GM08714 (cell line): Measurements from ENCODE around the gene BCOR.

Experiments
- H3K4me3 ChIP-seq: fragments of 200-500 bp; sonication (Bioruptor generic); 2 replicates; pipeline ENCODE4 v1.5.1; 2014; ENCODE audit warnings: mild to moderate bottlenecking, low read length, inconsistent platforms
- ZNF274 ChIP-seq: IDR thresholded peaks from 2 replicates; pipeline ENCODE4 v1.6.1; 2012; ENCODE audit warnings: mild to moderate bottlenecking, low read depth, low read length

The BCOR gene

DNA sequence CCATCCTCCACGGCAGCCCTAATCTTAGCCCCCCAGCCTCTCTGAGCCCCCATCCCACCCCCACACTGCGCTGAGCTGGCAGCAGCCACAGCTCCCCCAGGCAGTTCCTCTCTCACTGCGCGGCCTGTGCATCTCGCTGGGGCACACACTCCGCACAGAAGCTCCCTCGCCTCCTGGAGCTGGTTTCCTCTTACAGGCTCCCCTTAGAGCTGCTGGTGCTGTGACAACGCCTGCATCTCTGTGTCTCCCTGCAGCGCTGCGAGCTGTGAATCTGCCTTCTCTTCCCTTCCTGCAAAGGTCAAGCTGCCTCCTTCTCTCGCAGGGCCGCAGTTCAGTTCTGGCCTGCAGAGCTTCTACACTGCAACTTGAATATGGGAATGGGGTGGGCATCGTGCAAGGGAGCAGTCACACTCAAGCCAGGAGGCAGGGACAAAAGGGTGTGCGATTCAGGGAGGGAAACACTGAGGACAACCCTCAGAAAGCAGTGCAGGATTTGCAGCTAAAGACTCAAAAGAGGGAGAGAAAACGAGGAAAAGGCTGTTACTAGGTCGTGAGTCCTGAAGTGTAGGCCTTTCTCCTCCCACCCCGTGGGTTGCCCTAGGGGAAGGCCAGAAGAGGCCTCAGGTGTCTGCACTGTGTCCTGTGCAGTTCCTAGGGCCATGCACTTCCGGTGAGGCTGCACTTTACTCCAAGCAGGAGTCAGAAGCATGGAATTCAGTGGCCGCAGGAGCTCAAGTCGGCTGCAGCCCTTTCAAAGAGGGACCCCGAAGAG is 87.0 kb downstream of the BCOR start:
- TF ChIP-seq ZNF274 = no peak
- no peak overlapping the region for H3K4me3 ChIP-seq

- no peak for TF ChIP-seq ZNF274
- no peak overlapping the region for H3K4me3 ChIP-seq
These were observed 87.9 kb downstream of the BCOR start for GRCh38 chrX:40009890-40010289.

DNA sequence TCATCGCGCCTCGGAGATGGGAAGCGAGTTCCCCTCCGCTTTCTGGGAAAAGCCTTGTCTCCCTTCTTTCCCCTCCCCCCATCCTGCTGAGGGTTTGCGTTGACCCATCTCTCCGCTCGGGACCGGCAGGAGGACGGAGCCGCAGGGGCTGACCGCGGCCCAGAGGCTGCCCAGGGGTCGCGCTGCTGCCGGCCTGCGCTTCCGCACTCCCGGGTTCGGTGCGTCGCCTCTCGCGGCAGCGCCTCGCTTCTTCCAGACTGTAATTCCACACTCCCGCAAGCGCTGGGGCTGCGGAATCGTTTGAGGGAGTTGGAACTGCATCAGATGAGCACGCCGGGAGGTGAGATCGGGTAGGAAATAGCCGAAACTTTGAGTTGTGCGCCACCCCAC is 88.3 kb downstream of the BCOR start:
- TF ChIP-seq ZNF274 = no peak

DNA sequence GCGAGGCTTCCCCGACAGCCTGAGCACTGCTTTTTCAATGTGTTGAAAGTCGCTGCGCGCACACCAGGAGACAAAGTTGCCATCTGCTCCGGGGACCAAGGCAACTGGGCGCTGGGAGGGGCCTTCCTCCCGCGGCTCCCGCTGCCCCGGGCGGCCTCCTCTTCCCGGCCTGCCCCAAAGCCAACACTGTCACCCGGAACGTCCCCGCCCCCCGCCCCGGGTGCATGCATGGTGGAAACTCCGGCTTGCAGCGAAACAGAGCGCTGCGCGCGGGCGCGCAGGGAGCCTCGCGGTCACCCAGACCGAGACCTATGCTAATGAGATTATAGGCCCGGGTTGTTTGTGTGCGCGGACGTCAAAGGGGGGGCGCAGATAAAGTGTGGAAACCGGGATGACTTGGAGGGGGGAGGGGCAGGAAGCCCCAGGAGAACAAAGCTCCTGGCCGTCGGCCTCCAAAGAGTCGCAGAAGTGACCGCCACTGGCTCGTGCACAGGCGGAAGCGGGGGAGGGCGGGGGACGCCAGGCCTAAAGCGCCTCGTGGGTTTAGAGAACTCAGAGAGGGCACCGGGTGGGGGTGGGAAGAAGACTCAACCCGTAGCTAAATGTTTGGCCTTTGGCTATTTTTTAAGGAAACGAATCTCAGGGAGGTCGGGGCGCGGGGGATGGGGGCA is 88.8 kb downstream of the BCOR start:
- H3K4me3 ChIP-seq = no peak overlapping the region
- no peak for TF ChIP-seq ZNF274

More for the DNA sequence above, 88.3 kb downstream of the BCOR start:
- no peak overlapping the region for H3K4me3 ChIP-seq

- TF ChIP-seq ZNF274 = no peak
- H3K4me3 ChIP-seq = no peak overlapping the region
These were observed 89.7 kb downstream of the BCOR start for GRCh38 chrX:40007756-40008705.

DNA sequence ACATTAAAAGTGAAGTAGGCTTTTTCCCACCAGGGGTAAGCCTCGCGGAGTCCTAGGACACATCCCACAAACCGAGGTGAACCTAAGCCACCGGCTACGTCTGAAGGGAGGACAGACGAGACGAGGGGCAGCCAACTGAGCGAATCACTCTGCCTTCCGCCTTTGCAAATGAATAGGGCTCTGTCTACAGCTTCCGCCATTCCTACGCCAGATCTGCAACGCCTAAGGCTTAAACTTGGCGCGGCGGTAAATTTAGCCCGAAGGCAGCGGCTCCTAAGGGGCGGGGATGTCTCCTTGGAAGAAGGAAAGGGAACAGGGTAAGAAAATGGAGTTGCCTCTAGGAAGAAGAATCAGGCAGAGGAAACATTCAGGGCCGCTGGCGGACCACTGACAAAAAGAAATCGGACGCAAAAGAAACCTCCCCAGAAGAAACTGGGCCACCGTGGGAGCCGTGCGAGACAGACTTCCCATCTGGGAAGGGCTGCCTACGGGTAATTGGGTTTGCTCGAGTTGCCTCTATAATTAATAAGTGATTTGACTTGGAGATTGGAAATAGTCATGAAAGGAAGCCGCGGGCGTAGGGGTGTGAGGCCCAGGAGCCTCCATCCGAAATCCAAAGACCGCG is 90.5 kb downstream of the BCOR start:
- TF ChIP-seq ZNF274 = no peak
- no peak overlapping the region for H3K4me3 ChIP-seq

DNA sequence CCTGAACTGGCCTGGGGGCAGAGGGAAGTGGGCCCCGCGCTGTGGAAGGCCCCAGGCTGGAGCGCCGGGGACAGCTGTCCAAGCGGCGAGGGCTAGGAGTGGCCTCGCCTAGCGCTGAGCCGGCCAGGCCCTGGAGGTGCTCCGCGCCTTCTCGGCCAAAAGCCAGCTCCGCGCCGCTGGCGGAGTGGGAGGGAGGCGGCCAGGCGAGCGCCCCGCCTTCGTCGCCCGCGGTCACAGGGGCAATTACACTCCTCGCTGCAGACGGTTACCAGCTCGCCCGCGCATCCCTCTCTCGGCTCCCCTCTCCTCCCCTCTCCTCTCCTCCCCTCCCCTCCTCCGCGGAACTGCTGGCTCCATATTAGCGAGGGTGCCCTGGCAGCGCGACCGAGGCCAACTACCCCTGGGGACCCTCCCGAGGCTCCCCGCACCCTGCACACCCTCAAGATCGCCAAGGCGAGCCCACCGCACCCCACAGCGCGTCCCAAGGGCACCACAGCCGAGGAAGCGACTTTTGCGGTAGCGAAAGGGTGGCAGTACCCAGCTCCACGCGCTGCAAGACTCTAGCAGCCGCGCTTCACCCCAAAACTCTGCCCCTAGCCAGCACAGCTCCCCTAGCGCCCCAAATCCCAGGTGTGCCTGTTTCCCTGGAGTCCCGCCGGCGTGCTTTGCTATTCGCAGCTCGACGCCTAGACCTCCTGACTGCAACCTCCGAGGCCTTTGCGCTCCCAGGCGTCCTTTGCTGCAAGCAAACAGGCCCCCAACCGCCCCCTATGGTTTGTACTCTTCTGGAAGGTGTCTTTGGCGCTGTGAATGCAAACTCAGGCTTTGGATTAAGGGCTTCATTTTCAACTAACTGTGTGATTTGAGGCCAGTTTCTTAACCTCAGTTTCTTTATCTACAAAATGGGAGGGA is 91.4 kb downstream of the BCOR start:
- H3K4me3 ChIP-seq = no peak overlapping the region
- no peak for TF ChIP-seq ZNF274

GRCh38 chrX:40005292-40006011 is 92.3 kb downstream of the BCOR start:
- TF ChIP-seq ZNF274 = no peak
- no peak overlapping the region for H3K4me3 ChIP-seq

DNA sequence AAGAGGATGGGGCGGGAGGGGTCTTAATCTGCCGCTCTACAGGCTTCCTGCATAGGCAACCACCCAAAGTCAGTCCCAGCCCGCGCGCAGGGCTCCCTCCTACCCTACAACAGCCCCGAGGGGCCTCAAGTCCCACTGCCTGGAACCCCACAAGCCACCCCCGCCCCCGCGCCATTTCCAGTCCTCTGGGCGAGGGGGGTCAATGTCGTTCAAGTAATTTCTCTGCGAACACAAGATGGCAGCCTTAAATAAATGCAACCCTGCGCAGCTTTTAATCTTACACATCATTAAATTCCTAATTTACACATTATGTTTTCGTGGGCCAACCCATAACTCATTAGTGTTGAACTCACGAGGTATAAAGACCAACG is 92.9 kb downstream of the BCOR start:
- H3K4me3 ChIP-seq = no peak overlapping the region
- no peak for TF ChIP-seq ZNF274

- H3K4me3 ChIP-seq = no peak overlapping the region
- TF ChIP-seq ZNF274 = no peak
These were observed 93.6 kb downstream of the BCOR start for GRCh38 chrX:40004246-40004535.

- H3K4me3 ChIP-seq = no peak overlapping the region
These were observed 94.1 kb downstream of the BCOR start for GRCh38 chrX:40003428-40004245.

DNA sequence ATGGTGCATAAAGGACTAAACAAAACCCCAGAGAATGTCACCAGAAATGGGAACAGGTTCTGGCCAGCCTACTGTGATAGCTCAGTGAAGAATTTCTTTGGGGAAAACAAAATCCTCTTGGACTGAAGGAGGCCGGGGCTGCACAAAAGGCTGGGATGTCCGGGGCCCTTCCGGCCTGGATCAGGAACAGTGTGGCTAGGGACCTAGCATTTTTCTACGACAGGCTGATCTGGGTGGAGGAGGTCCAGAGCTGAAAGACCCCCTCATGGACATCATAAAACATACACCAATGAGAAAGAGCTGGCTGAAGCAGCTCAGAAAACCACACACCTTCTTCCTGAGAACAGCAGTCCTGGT is 94.7 kb downstream of the BCOR start:
- H3K4me3 ChIP-seq = no peak overlapping the region
- no peak for TF ChIP-seq ZNF274

More at GRCh38 chrX:40003428-40004245, 94.1 kb downstream of the BCOR start:
- no peak for TF ChIP-seq ZNF274
